ENCODE results near the gene ZYG11A. TPM values are rescaled to one million over a fixed set of nuclear protein-coding genes. Genes with fewer than 3 reads are reported as not detected.

Gene ZYG11A
- total and polyA plus RNA-seq, 2 of the 13 experiments (the other 11 are each of a cell fraction or from before 2014, with no cell fraction given) = not detected

GRCh38 chr1:52927212-52928014, 84.9 kb downstream of the ZYG11A start, which contains the start of gene SCP2 (continued):
- TF ChIP-seq CEBPZ (IDR thresholded peaks at IDR 0.05; ENCODE audit: low read length) = no peak
- TF ChIP-seq ZNF670 (CRISPR knock-in tag; IDR thresholded peaks at IDR 0.05; ENCODE audit: borderline replicate concordance) = no peak
- no peak; the same call in 1 of the 2 replicates for TF ChIP-seq ZNF598 (CRISPR knock-in tag; IDR thresholded peaks at IDR 0.05; ENCODE audit: borderline replicate concordance)
- no peak for TF ChIP-seq GLMP (CRISPR knock-in tag; IDR thresholded peaks at IDR 0.05; ENCODE audit: borderline replicate concordance)
- peak; percentile 32; the same call in 1 of the 2 replicates for TF ChIP-seq ZNF780A (CRISPR knock-in tag; IDR thresholded peaks at IDR 0.05)
- no peak for TF ChIP-seq ZNF512B (CRISPR knock-in tag; IDR thresholded peaks at IDR 0.05; ENCODE audit: borderline replicate concordance)
- no peak for TF ChIP-seq IKZF4 (CRISPR knock-in tag; IDR thresholded peaks at IDR 0.05; ENCODE audit: borderline replicate concordance, low read depth, not compliant biosample characterization)
- no peak for TF ChIP-seq HNRNPUL1 (IDR thresholded peaks at IDR 0.05; ENCODE audit: low read depth, low read length)
- TF ChIP-seq BRF2 (CRISPR knock-in tag; IDR thresholded peaks at IDR 0.05) = no peak
- 0 out of 2 replicates have a peak, but pooled peaks have one; percentile 32 for TF ChIP-seq GLI4 (CRISPR knock-in tag; IDR thresholded peaks at IDR 0.05; ENCODE audit: borderline replicate concordance)
- TF ChIP-seq SP4 (CRISPR knock-in tag; IDR thresholded peaks at IDR 0.05) = no peak
- TF ChIP-seq ZNF768 (CRISPR knock-in tag; IDR thresholded peaks at IDR 0.05) = peak; percentile 14; the same call in 1 of the 2 replicates
- no peak for TF ChIP-seq ZNF609 (CRISPR knock-in tag; IDR thresholded peaks at IDR 0.05; ENCODE audit: borderline replicate concordance)

Measured in HepG2 (cell line).